ENCODE results near the gene FAM9A.

- TF ChIP-seq CTCF (IDR thresholded peaks at IDR 0.05) (no peak), POLR2A (IDR thresholded peaks at IDR 0.05) (no peak)
Observed at GRCh38 chrX:8845469-8845868, 44.3 kb upstream of the FAM9A start.
